ENCODE data around the gene AGMO. TPM values are rescaled to one million over a fixed set of nuclear protein-coding genes. Genes with fewer than 3 reads are reported as not detected.

Gene AGMO
- polyA plus RNA-seq, 1 experiment = not detected

- Histone ChIP-seq H3K27me3 (ENCODE audit: control insufficient read depth, insufficient read depth, low read length) (no peaks in the 10 kb centered on the region), H3K36me3 (ENCODE audit: control insufficient read depth, insufficient read depth, low read length) (no peaks in the 10 kb centered on the region), H3K4me3 (ENCODE audit: low read depth, low read length) (no peak overlapping the region)
- ChIA-PET CTCF (interaction anchor here (0.7 kb wide), 1 partner anchor 9 kb away, joined by 3 read pairs; no protein-coding TSS in a partner anchor), POLR2A (no interaction called here)
- no peak for TF ChIP-seq CTCF (IDR thresholded peaks at IDR 0.05; ENCODE audit: insufficient read depth, low read depth, low read length)
- DNase-seq (ENCODE audit: low read depth) = no peak
Measured at GRCh38 chr7:15471669-15471950, 90.2 kb downstream of the AGMO start.

GRCh38 chr7:15470825-15471668 is 90.8 kb downstream of the AGMO start:
- ChIA-PET POLR2A (no interaction called here), CTCF (interaction anchor here (0.7 kb wide), 1 partner anchor 9 kb away, joined by 3 read pairs; no protein-coding TSS in a partner anchor)
- TF ChIP-seq CTCF (IDR thresholded peaks at IDR 0.05; ENCODE audit: insufficient read depth, low read depth, low read length) = no peak
- Histone ChIP-seq H3K36me3 (ENCODE audit: control insufficient read depth, insufficient read depth, low read length) (no peaks in the 10 kb centered on the region), H3K4me3 (ENCODE audit: low read depth, low read length) (no peak overlapping the region), H3K27me3 (ENCODE audit: control insufficient read depth, insufficient read depth, low read length) (no peaks in the 10 kb centered on the region)
- DNase-seq (ENCODE audit: low read depth) = no peak

DNA sequence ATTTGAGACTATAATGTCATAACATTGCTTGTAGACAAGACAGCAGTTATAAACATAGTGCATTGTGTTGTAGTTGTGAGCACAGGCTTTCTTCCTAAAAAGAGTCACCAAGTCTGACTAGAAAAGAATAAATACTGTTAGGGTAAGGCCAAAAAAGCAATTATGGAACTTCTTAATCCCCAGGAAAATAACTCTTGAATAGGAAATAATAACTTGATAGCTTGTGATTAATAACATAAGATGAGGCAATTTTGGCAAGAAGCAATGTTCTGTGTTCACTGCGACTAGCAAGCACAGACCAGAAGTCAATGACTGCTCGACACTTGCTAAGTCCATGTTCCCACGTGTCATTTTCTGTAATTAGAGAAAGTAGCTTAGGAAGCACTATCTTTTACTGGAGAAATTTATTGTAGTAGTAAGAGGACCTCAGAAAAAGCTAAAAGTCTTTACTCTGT is 97.1 kb downstream of the AGMO start:
- no peak for DNase-seq (ENCODE audit: low read depth)
- no peak for TF ChIP-seq CTCF (IDR thresholded peaks at IDR 0.05; ENCODE audit: insufficient read depth, low read depth, low read length)
- Histone ChIP-seq H3K4me3 (ENCODE audit: low read depth, low read length) (no peak overlapping the region), H3K27me3 (ENCODE audit: control insufficient read depth, insufficient read depth, low read length) (no peaks in the 10 kb centered on the region), H3K36me3 (ENCODE audit: control insufficient read depth, insufficient read depth, low read length) (no peaks in the 10 kb centered on the region)
- ChIA-PET POLR2A (no interaction called here), CTCF (interaction anchor here (0.6 to 1.1 kb wide), 2 partner anchors 11 to 218 kb away, joined by 3 read pairs; no protein-coding TSS in a partner anchor)

GRCh38 chr7:15463801-15464666 is 97.8 kb downstream of the AGMO start:
- ChIA-PET POLR2A (no interaction called here), CTCF (interaction anchor here (1.1 kb wide), 1 partner anchor 11 kb away, joined by 3 read pairs; no protein-coding TSS in a partner anchor)
- H3K27me3 ChIP-seq (ENCODE audit: control insufficient read depth, insufficient read depth, low read length) = no peaks in the 10 kb centered on the region
- H3K4me3 ChIP-seq (ENCODE audit: low read depth, low read length) = no peak overlapping the region
- H3K36me3 ChIP-seq (ENCODE audit: control insufficient read depth, insufficient read depth, low read length) = no peaks in the 10 kb centered on the region
- DNase-seq (ENCODE audit: low read depth) = peak; percentile 52
- no peak for TF ChIP-seq CTCF (IDR thresholded peaks at IDR 0.05; ENCODE audit: insufficient read depth, low read depth, low read length)
